Colonic mucosa (tissue), 4 donors: ENCODE measurements around the gene CREB5. TPM values are rescaled to one million over a fixed set of nuclear protein-coding genes. Genes with fewer than 3 reads are reported as not detected.

Experiments used
- DNase-seq: peaks from one replicate; pipeline ENCODE4 v3.0.0-alpha.2; 2020
- H3K27ac ChIP-seq: fragments of 200-600 bp; one replicate; pipeline ENCODE4 v1.8.0; 2021
- H3K27me3 ChIP-seq: fragments of 200-600 bp; one replicate; pipeline ENCODE4 v1.8.0; 2021
- H3K36me3 ChIP-seq: fragments of 200-600 bp; one replicate; pipeline ENCODE4 v1.8.0; 2021
- H3K4me1 ChIP-seq: fragments of 200-600 bp; one replicate; pipeline ENCODE4 v1.8.0; 2021; ENCODE audit warnings: mild to moderate bottlenecking
- H3K4me3 ChIP-seq: fragments of 200-600 bp; one replicate; pipeline ENCODE4 v1.8.0; 2021
- H3K9ac ChIP-seq, 2 donors: one replicate each; pipeline ENCODE4 v1.7.0; 2013; ENCODE audit warnings: control low read depth in 2 of 2, low read depth in 2 of 2, low read length in 2 of 2
- H3K9me3 ChIP-seq: fragments of 200-600 bp; one replicate; pipeline ENCODE4 v1.8.0; 2021
- CTCF ChIP-seq: fragments of 200-600 bp; IDR thresholded peaks from one replicate; pipeline ENCODE4 v1.8.0; 2022; ENCODE audit warnings: antibody characterized with exemption, mild to moderate bottlenecking
- intact Hi-C: fragments of 100-400 bp; cut with DNase I; formaldehyde crosslinking; loops from one replicate; pipeline ENCODE4 v1.14.1; 2022
- total RNA-seq, 2 donors: library from RNA; stranded (reverse); fragmentation: NEBNext Ultra II Directional in 1 of 2; extraction: Animal tissue kit (Norgen Biotek cat#: 25700) in 1 of 2; gene quantifications; one replicate each; pipeline ENCODE4 v1.2.1, GENCODE V29; 2021
- donor health status: healthy.
- donor health status: DM: no; HTN: no; CAD: no.
- donor health status: DM: no; HTN: no; CAD: no.

The CREB5 gene
- total RNA-seq, 2 donors from 2014 or later = 0.54 to 3.6 TPM

- Histone ChIP-seq H3K27me3 (no peaks in the 10 kb centered on the region), H3K9ac (no peak overlapping the region), H3K4me1 (no peaks in the 10 kb centered on the region), H3K9me3 (no peaks in the 10 kb centered on the region), H3K4me3 (no peak overlapping the region), H3K36me3 (no peaks in the 10 kb centered on the region), H3K27ac (no peak overlapping the region)
- intact Hi-C loops = no loop called here
- no peak for TF ChIP-seq CTCF
- DNase-seq = no peak
Measured at GRCh38 chr7:28767356-28767755, 355.0 kb downstream of the CREB5 start.

GRCh38 chr7:28768577-28769147 is 356.3 kb downstream of the CREB5 start:
- no peaks in the 10 kb centered on the region for H3K27me3 ChIP-seq
- no peaks in the 10 kb centered on the region for H3K9me3 ChIP-seq
- no peaks in the 10 kb centered on the region for H3K36me3 ChIP-seq
- TF ChIP-seq CTCF = no peak
- no peak overlapping the region for H3K4me3 ChIP-seq
- intact Hi-C loops = no loop called here
- DNase-seq = no peak
- H3K9ac ChIP-seq = no peak overlapping the region
- peaks cover 3% of the 10 kb centered on the region for H3K4me1 ChIP-seq
- no peak overlapping the region for H3K27ac ChIP-seq

GRCh38 chr7:28771906-28772622 is 359.7 kb downstream of the CREB5 start:
- H3K27me3 ChIP-seq = no peaks in the 10 kb centered on the region
- intact Hi-C loops = no loop called here
- DNase-seq = peak; percentile 28
- no peak overlapping the region for H3K9ac ChIP-seq
- no peak for TF ChIP-seq CTCF
- H3K9me3 ChIP-seq = no peaks in the 10 kb centered on the region
- peaks cover 3% of the 10 kb centered on the region for H3K4me1 ChIP-seq
- no peaks in the 10 kb centered on the region for H3K36me3 ChIP-seq
- H3K4me3 ChIP-seq = peak overlapping the region; percentile 14
- peak overlapping the region; percentile 16 for H3K27ac ChIP-seq

GRCh38 chr7:28773423-28774145 is 361.3 kb downstream of the CREB5 start:
- TF ChIP-seq CTCF = no peak
- H3K4me1 ChIP-seq = peaks cover 3% of the 10 kb centered on the region

GRCh38 chr7:28774261-28774988 is 362.1 kb downstream of the CREB5 start:
- H3K9ac ChIP-seq = no peak overlapping the region
- no peaks in the 10 kb centered on the region for H3K9me3 ChIP-seq
- no peaks in the 10 kb centered on the region for H3K36me3 ChIP-seq
- DNase-seq = no peak
- H3K4me3 ChIP-seq = no peak overlapping the region
- H3K27ac ChIP-seq = no peak overlapping the region
- intact Hi-C loops = no loop called here
- H3K27me3 ChIP-seq = no peaks in the 10 kb centered on the region
- peaks cover 3% of the 10 kb centered on the region for H3K4me1 ChIP-seq
- TF ChIP-seq CTCF = no peak

More at GRCh38 chr7:28773423-28774145, 361.3 kb downstream of the CREB5 start:
- peak; percentile 52 for DNase-seq
- no peak overlapping the region for H3K4me3 ChIP-seq
- no peaks in the 10 kb centered on the region for H3K36me3 ChIP-seq
- H3K27ac ChIP-seq = no peak overlapping the region
- H3K9ac ChIP-seq = no peak overlapping the region
- no peaks in the 10 kb centered on the region for H3K9me3 ChIP-seq
- no peaks in the 10 kb centered on the region for H3K27me3 ChIP-seq
- intact Hi-C loops = no loop called here
